HEK293 (cell line): Measurements from ENCODE around the gene LUC7L2.
"Not testable (repeated sequence)": the region's sequence is repeated elsewhere in the genome, so short reads cannot be mapped to it uniquely, and the experiment has no call there.

Experiments used
- CTCF ChIA-PET: fragments of 350-600 bp; formaldehyde crosslinking; extraction: SDS; loops from one replicate; lab custom pipeline; 2021; ENCODE audit warnings: antibody characterized with exemption; lab: Yijun Ruan, JAX
- POLR2A ChIA-PET: fragments of 300-600 bp; formaldehyde crosslinking; extraction: SDS; loops from one replicate; lab custom pipeline; 2020; ENCODE audit warnings: antibody characterized with exemption, inconsistent platforms; lab: Yijun Ruan, JAX
- H3K27ac ChIP-seq: fragments of 200-500 bp; sonication (Bioruptor generic); 2 replicates; pipeline ENCODE4 v1.5.1; 2014; ENCODE audit warnings: low read depth, low read length, control low read depth, inconsistent platforms; ENCODE audit errors: extremely low read depth
- H3K36me3 ChIP-seq, 2 experiments: fragments of 200-500 bp in 1 of 2; sonication (Bioruptor generic) in 1 of 2; 1 replicate in 1 of 2; 2 replicates in 1 of 2; pipeline ENCODE4 v1.5.1; 2014 to 2017; ENCODE audit warnings: inconsistent platforms in 2 of 2, low read length in 2 of 2; ENCODE audit not compliant: control insufficient read depth in 2 of 2, insufficient read depth in 1 of 2
- H3K4me1 ChIP-seq: fragments of 200-500 bp; sonication (Bioruptor generic); 2 replicates; pipeline ENCODE4 v1.5.1; 2014; ENCODE audit warnings: mild to moderate bottlenecking, low read length, inconsistent platforms; ENCODE audit not compliant: control insufficient read depth, insufficient read depth
- H3K4me3 ChIP-seq: 2 replicates; pipeline ENCODE4 v1.5.1; 2011; ENCODE audit warnings: low read depth, mild to moderate bottlenecking, control low read depth, low read length, moderate library complexity
- H3K9me3 ChIP-seq: fragments of 200-500 bp; sonication (Bioruptor generic); 2 replicates; pipeline ENCODE4 v1.5.1; 2014; ENCODE audit warnings: low read depth, low read length, inconsistent platforms; ENCODE audit not compliant: control insufficient read depth, insufficient read depth
- BCL6B ChIP-seq: fragments of 450-650 bp; formaldehyde crosslinking; IDR thresholded peaks from 2 replicates; pipeline ENCODE4 v1.5.1; 2017; ENCODE audit warnings: missing biosample characterization, missing genetic modification characterization
- FEZF1 ChIP-seq: fragments of 450-650 bp; formaldehyde crosslinking; IDR thresholded peaks from 2 replicates; pipeline ENCODE4 v1.5.1; 2016; ENCODE audit warnings: missing biosample characterization, missing genetic modification characterization
- PRDM6 ChIP-seq: fragments of 450-650 bp; formaldehyde crosslinking; IDR thresholded peaks from 2 replicates; pipeline ENCODE4 v1.5.1; 2017; ENCODE audit warnings: missing biosample characterization, missing genetic modification characterization
- ZBTB17 ChIP-seq: fragments of 450-650 bp; formaldehyde crosslinking; IDR thresholded peaks from 2 replicates; pipeline ENCODE4 v1.5.1; 2016; ENCODE audit warnings: missing biosample characterization, missing genetic modification characterization
- ZNF121 ChIP-seq: fragments of 450-650 bp; formaldehyde crosslinking; IDR thresholded peaks from 2 replicates; pipeline ENCODE4 v1.5.1; 2016; ENCODE audit warnings: missing biosample characterization, missing genetic modification characterization
- ZNF202 ChIP-seq: fragments of 450-650 bp; formaldehyde crosslinking; IDR thresholded peaks from 2 replicates; pipeline ENCODE4 v1.5.1; 2016; ENCODE audit warnings: missing biosample characterization, missing genetic modification characterization, borderline replicate concordance
- ZNF211 ChIP-seq: fragments of 450-650 bp; formaldehyde crosslinking; IDR thresholded peaks from 2 replicates; pipeline ENCODE4 v1.5.1; 2016; ENCODE audit warnings: low read depth, missing biosample characterization, missing genetic modification characterization
- ZNF214 ChIP-seq: fragments of 450-650 bp; formaldehyde crosslinking; IDR thresholded peaks from 2 replicates; pipeline ENCODE4 v1.5.1; 2017; ENCODE audit warnings: missing biosample characterization, mild to moderate bottlenecking, missing genetic modification characterization, borderline replicate concordance
- ZNF610 ChIP-seq: fragments of 450-650 bp; formaldehyde crosslinking; IDR thresholded peaks from 2 replicates; pipeline ENCODE4 v1.5.1; 2016; ENCODE audit warnings: missing biosample characterization, missing genetic modification characterization, borderline replicate concordance
- ZNF791 ChIP-seq: fragments of 450-650 bp; formaldehyde crosslinking; IDR thresholded peaks from 2 replicates; pipeline ENCODE4 v1.5.1; 2016; ENCODE audit warnings: missing biosample characterization, missing genetic modification characterization
- ZNF792 ChIP-seq: fragments of 450-650 bp; formaldehyde crosslinking; IDR thresholded peaks from 2 replicates; pipeline ENCODE4 v1.5.1; 2016; ENCODE audit warnings: missing biosample characterization, missing genetic modification characterization

The LUC7L2 gene

GRCh38 chr7:139351027-139351426 is 8.7 kb upstream of the LUC7L2 start (continued):
- TF ChIP-seq ZBTB17 (tag by site-specific recombination) = no peak
- no peak for TF ChIP-seq ZNF211 (tag by site-specific recombination)
- no peak for TF ChIP-seq ZNF610
- TF ChIP-seq ZNF791 = no peak
- no peak for TF ChIP-seq ZNF792 (tag by site-specific recombination)

GRCh38 chr7:139354729-139355128 is 5.0 kb upstream of the LUC7L2 start:
- Histone ChIP-seq H3K9me3 (no peaks in the 10 kb centered on the region), H3K27ac (no peak overlapping the region), H3K36me3 (peaks cover 0 to 7% of the 10 kb centered on the region in 2 experiments; a peak in 1 of 3 replicates), H3K4me1 (no peaks in the 10 kb centered on the region), H3K4me3 (no peak overlapping the region)
- TF ChIP-seq ZNF121 (tag by site-specific recombination) (peak; percentile 67; the same call in 1 of the 2 replicates), ZNF214 (no peak)
- ChIA-PET CTCF (interaction anchor here (0.6 kb wide), 2 partner anchors 73 to 172 kb away, joined by 3 read pairs; no protein-coding TSS in a partner anchor), POLR2A (no interaction called here)

GRCh38 chr7:139355320-139355719 is 4.4 kb upstream of the LUC7L2 start:
- Histone ChIP-seq H3K4me3 (no peak overlapping the region), H3K9me3 (no peaks in the 10 kb centered on the region), H3K4me1 (no peaks in the 10 kb centered on the region), H3K27ac (no peak overlapping the region), H3K36me3 (peaks cover 0 to 7% of the 10 kb centered on the region in 2 experiments; a peak in 1 of 3 replicates)
- ChIA-PET CTCF (interaction anchor here (0.6 kb wide), 1 partner anchor 290 kb away, joined by 5 read pairs; no protein-coding TSS in a partner anchor), POLR2A (no interaction called here)
- peak; percentile 40; the same call in 1 of the 2 replicates for TF ChIP-seq FEZF1
- TF ChIP-seq PRDM6 (tag by site-specific recombination) = 0 out of 2 replicates have a peak, but pooled peaks have one; percentile 18
- TF ChIP-seq BCL6B (tag by site-specific recombination) = no peak

- POLR2A ChIA-PET, H3K4me3 ChIP-seq: not testable (repeated sequence)
- CTCF ChIA-PET = interaction anchor here (0.6 kb wide), 1 partner anchor 184 kb away, joined by 3 read pairs; no protein-coding TSS in a partner anchor
Observed at GRCh38 chr7:139357729-139358506, 1.8 kb upstream of the LUC7L2 start.

More at GRCh38 chr7:139357729-139358506, 1.8 kb upstream of the LUC7L2 start:
- TF ChIP-seq ZNF202 (tag by site-specific recombination) = peak; percentile 80; the same call in 1 of the 2 replicates
- H3K27ac ChIP-seq, H3K9me3 ChIP-seq, H3K36me3 ChIP-seq, H3K4me1 ChIP-seq: not testable (repeated sequence)
